EH (cell line): ENCODE data around the gene ABCC1.

Source experiments
- DNase-seq: peaks from one replicate; pipeline ENCODE4 v3.0.0-alpha.2; 2015; ENCODE audit warnings: low read depth

The ABCC1 gene

GRCh38 chr16:15993946-15994665 lies 44.7 kb downstream of the ABCC1 start:
- DNase-seq = peak; percentile 75

- DNase-seq = peak; percentile 94
Observed at GRCh38 chr16:15996432-15997109, 47.2 kb downstream of the ABCC1 start.

- no peak for DNase-seq
Observed at GRCh38 chr16:16000685-16001084, 51.3 kb downstream of the ABCC1 start.

- DNase-seq = no peak
Observed at GRCh38 chr16:16001596-16002255, 52.3 kb downstream of the ABCC1 start.

GRCh38 chr16:16003719-16004313 lies 54.4 kb downstream of the ABCC1 start:
- DNase-seq = no peak

GRCh38 chr16:16004314-16004749 lies 54.9 kb downstream of the ABCC1 start:
- peak; percentile 93 for DNase-seq

GRCh38 chr16:16005721-16006120 lies 56.3 kb downstream of the ABCC1 start:
- DNase-seq = peak; percentile 63

- no peak for DNase-seq
Observed at GRCh38 chr16:16006650-16007049, 57.2 kb downstream of the ABCC1 start.

GRCh38 chr16:16007743-16008111 lies 58.3 kb downstream of the ABCC1 start:
- no peak for DNase-seq

GRCh38 chr16:16008666-16009065 lies 59.2 kb downstream of the ABCC1 start:
- no peak for DNase-seq

- DNase-seq = no peak
Observed at GRCh38 chr16:16009401-16009800, 60.0 kb downstream of the ABCC1 start.

GRCh38 chr16:16010194-16010593 lies 60.8 kb downstream of the ABCC1 start:
- DNase-seq = no peak

GRCh38 chr16:16012144-16012543 lies 62.7 kb downstream of the ABCC1 start:
- DNase-seq = no peak

GRCh38 chr16:16013812-16014211 lies 64.4 kb downstream of the ABCC1 start:
- no peak for DNase-seq

- DNase-seq = peak; percentile 67
Observed at GRCh38 chr16:16014329-16015224, 65.2 kb downstream of the ABCC1 start.

- no peak for DNase-seq
Observed at GRCh38 chr16:16015849-16016248, 66.4 kb downstream of the ABCC1 start.

GRCh38 chr16:16016388-16016964 lies 67.1 kb downstream of the ABCC1 start:
- no peak for DNase-seq

- DNase-seq = no peak
Observed at GRCh38 chr16:16017812-16018211, 68.4 kb downstream of the ABCC1 start.

- peak; percentile 36 for DNase-seq
Observed at GRCh38 chr16:16018705-16019104, 69.3 kb downstream of the ABCC1 start.

GRCh38 chr16:16019488-16019887 lies 70.1 kb downstream of the ABCC1 start:
- peak; percentile 91 for DNase-seq

- no peak for DNase-seq
Observed at GRCh38 chr16:16020291-16020690, 70.9 kb downstream of the ABCC1 start.
